Measurements from ENCODE around the gene RHPN2. TPM values are rescaled to one million over a fixed set of nuclear protein-coding genes. Genes with fewer than 3 reads are reported as not detected.
"Not testable (repeated sequence)": the region's sequence is repeated elsewhere in the genome, so short reads cannot be mapped to it uniquely, and the experiment has no call there.

Gene RHPN2
- total and polyA plus RNA-seq, 2 experiments from 2014 or later, result 15.7 to 29.6 TPM

GRCh38 chr19:32997061-32997464 lies 67.6 kb downstream of the RHPN2 start:
- not testable (repeated sequence) for H3K9me3 Mint-ChIP-seq; H3K4me1 ChIP-seq (ENCODE audit: insufficient read depth); H3K27me3 Mint-ChIP-seq (ENCODE audit: insufficient read depth, low read depth, poor library complexity); H4K20me1 ChIP-seq (replicated peaks; ENCODE audit: insufficient read depth); H3K4me3 Mint-ChIP-seq; DNase-seq (ENCODE audit: low spot score); H3K27me3 ChIP-seq (ENCODE audit: insufficient read depth); H3K27ac ChIP-seq (ENCODE audit: low read depth); H3K36me3 ChIP-seq (ENCODE audit: insufficient read depth); H2AFZ ChIP-seq; H3K4me1 Mint-ChIP-seq; H3K27ac Mint-ChIP-seq; ATAC-seq; H3K9me2 ChIP-seq (ENCODE audit: insufficient read depth); H3K79me2 ChIP-seq (replicated peaks; ENCODE audit: insufficient read depth); H3F3A ChIP-seq (replicated peaks; ENCODE audit: low read depth); H3K4me3 ChIP-seq; H3K4me2 ChIP-seq
- peaks cover 60% of the 10 kb centered on the region for H3K36me3 Mint-ChIP-seq (ENCODE audit: low read depth)

DNA sequence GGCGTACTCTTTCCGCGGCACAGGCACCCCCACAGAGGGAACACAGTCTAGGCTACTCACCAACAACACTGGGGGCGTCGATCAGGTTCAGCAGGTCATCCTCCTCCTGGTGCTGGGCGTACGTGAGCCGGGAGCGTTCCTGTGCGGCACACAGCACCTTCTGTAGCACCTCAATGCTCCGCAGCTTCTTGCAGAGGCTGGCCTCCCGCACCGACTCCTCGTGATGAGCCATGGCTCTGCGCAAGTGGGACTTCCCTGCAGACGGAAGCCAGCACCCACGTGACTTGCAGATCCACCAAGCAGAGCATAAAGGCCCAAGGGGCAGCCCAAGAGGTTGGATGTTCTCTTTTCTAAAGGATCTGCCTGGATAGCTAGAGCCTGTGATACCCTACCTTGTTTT lies 68.7 kb downstream of the RHPN2 start:
- not testable (repeated sequence) for H3F3A ChIP-seq (replicated peaks; ENCODE audit: low read depth); H3K4me2 ChIP-seq; H3K9me2 ChIP-seq (ENCODE audit: insufficient read depth); H3K27ac Mint-ChIP-seq; H3K4me1 Mint-ChIP-seq; H3K9me3 Mint-ChIP-seq; H3K36me3 ChIP-seq (ENCODE audit: insufficient read depth); H2AFZ ChIP-seq; H3K4me3 Mint-ChIP-seq; H3K79me2 ChIP-seq (replicated peaks; ENCODE audit: insufficient read depth); DNase-seq (ENCODE audit: low spot score); ATAC-seq; H4K20me1 ChIP-seq (replicated peaks; ENCODE audit: insufficient read depth); H3K4me3 ChIP-seq; H3K27me3 ChIP-seq (ENCODE audit: insufficient read depth); H3K4me1 ChIP-seq (ENCODE audit: insufficient read depth); H3K27ac ChIP-seq (ENCODE audit: low read depth); H3K27me3 Mint-ChIP-seq (ENCODE audit: insufficient read depth, low read depth, poor library complexity)
- peaks cover 64% of the 10 kb centered on the region for H3K36me3 Mint-ChIP-seq (ENCODE audit: low read depth)

GRCh38 chr19:32988724-32989123 lies 76.0 kb downstream of the RHPN2 start:
- Histone ChIP-seq H3K4me3 (no peak overlapping the region), H4K20me1 (replicated peaks; ENCODE audit: insufficient read depth) (no peaks in the 10 kb centered on the region), H3K4me1 (ENCODE audit: insufficient read depth) (no peaks in the 10 kb centered on the region), H3F3A (replicated peaks; ENCODE audit: low read depth) (no peaks in the 10 kb centered on the region), H3K27ac (ENCODE audit: low read depth) (no peak overlapping the region), H3K9me2 (ENCODE audit: insufficient read depth) (no peaks in the 10 kb centered on the region), H3K79me2 (replicated peaks; ENCODE audit: insufficient read depth) (no peaks in the 10 kb centered on the region), H2AFZ (no peak overlapping the region), H3K27me3 (ENCODE audit: insufficient read depth) (no peaks in the 10 kb centered on the region), H3K4me2 (no peak overlapping the region), H3K36me3 (ENCODE audit: insufficient read depth) (no peaks in the 10 kb centered on the region)
- Mint-ChIP-seq H3K9me3 (no peaks in the 10 kb centered on the region), H3K36me3 (ENCODE audit: low read depth) (peaks cover 38% of the 10 kb centered on the region), H3K27ac (no peak overlapping the region), H3K27me3 (ENCODE audit: insufficient read depth, low read depth, poor library complexity) (no peaks in the 10 kb centered on the region), H3K4me3 (no peak overlapping the region), H3K4me1 (no peaks in the 10 kb centered on the region)
- no peak for ATAC-seq
- no peak for DNase-seq (ENCODE audit: low spot score)
- TF ChIP-seq, protein P1, sequence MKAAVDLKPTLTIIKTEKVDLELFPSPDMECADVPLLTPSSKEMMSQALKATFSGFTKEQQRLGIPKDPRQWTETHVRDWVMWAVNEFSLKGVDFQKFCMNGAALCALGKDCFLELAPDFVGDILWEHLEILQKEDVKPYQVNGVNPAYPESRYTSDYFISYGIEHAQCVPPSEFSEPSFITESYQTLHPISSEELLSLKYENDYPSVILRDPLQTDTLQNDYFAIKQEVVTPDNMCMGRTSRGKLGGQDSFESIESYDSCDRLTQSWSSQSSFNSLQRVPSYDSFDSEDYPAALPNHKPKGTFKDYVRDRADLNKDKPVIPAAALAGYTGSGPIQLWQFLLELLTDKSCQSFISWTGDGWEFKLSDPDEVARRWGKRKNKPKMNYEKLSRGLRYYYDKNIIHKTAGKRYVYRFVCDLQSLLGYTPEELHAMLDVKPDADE (IDR thresholded peaks at IDR 0.05), result no peak
- TF ChIP-seq ZNF462 (CRISPR knock-in tag; IDR thresholded peaks at IDR 0.05), result no peak
- no peak for TF ChIP-seq CREB1 (CRISPR knock-in tag; IDR thresholded peaks at IDR 0.05; ENCODE audit: low read depth)
- TF ChIP-seq POLR2AphosphoS5 (IDR thresholded peaks at IDR 0.05; ENCODE audit: low read depth), result no peak
- no peak for TF ChIP-seq REST (IDR thresholded peaks at IDR 0.05; ENCODE audit: unreplicated experiment)
- no peak for TF ChIP-seq STAT1 (IDR thresholded peaks at IDR 0.05; ENCODE audit: unreplicated experiment)
- no peak for TF ChIP-seq EZH2phosphoT487 (IDR thresholded peaks at IDR 0.05; ENCODE audit: unreplicated experiment)
